SIG-M5 treated with dmso at 0.1 percent for 504 hours (cell line): ENCODE measurements around the gene FAM120AOS.

Source experiments
- DNase-seq: peaks from one replicate; lab custom pipeline; 2025; ENCODE audit not compliant: unreplicated experiment; lab: John Stamatoyannopoulos, UW

FAM120AOS gene

GRCh38 chr9:93453047-93453914 is at the start of gene FAM120AOS:
Gene FAM120AOS (minus strand): TSS chr9:93453581. CDS start chr9:93452709, 872 bp downstream.
- DNase-seq, result peak; percentile 96

DNA sequence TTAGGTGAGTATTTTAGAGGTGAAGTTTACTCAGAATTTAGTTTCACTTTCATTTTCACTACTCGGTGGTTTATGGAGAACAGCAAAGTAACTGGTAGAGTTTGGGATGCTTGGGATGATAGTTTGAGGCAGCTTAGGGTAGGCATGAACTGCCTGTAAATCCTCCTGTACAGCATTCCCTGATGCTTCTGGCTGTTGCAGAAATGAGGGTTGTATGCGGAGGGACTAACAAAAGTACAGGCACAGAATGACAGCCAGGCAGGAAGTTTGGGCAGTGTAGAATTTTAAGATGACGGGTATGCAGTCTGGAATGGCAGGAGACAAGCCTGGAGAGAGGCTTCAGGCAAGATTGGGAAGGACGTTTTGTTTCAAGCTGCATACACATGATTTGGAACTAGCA is 48.0 kb upstream of the FAM120AOS start:
- no peak for DNase-seq

- DNase-seq, result no peak
Measured at GRCh38 chr9:93500571-93501298, 47.4 kb upstream of the FAM120AOS start.

GRCh38 chr9:93496285-93496684 is 42.9 kb upstream of the FAM120AOS start:
- DNase-seq, result no peak

- no peak for DNase-seq
Measured at GRCh38 chr9:93493949-93494348, 40.6 kb upstream of the FAM120AOS start.

DNA sequence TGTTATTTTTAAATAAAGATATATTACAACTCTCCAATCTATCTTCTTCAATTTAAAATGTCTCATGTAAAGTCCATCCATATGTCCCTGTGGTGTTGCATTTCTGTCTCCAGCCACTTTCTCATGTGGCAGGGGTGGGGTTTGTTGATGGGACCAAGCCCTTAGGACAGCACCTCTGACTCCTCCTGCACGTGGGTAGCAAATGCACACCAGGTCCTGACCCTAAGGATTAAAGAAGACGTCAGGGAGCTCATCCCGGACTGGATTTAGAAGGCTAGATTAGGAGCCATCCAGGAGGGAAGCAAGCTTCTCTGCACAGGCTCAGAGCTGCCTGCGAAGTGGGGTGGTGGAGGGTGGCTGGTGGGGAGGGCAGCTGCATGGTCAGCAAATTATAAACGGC is 38.9 kb upstream of the FAM120AOS start:
- DNase-seq, result no peak

DNA sequence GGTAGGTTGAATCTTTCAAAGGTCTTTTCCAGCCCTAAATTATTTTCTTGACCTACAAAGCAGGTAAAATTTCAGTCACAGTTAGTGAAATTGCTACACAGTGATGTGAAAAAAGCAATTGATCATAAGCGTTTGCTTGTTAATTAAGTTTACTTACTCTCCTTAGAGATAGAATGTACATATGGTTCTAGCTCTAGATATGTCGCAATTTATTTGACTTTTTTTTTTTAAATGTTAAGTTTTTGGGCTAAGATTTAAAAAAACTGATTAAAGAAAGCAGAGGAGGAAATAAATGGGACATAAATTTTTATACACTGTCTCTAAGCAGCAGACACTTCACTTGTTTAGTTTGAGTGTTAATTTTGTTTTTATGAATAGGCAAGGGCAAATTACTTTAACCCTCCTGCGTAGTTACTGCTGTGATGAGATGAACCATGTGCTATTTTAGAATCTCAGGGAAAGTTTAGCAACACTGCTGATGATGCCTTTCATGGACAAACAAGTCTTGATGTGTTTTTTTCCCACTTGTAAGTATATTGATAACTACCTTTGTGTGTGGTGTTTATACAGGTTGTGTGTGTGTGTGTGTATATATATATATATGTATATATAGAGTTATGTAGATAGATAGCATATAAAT is 38.3 kb upstream of the FAM120AOS start:
- DNase-seq, result no peak

DNA sequence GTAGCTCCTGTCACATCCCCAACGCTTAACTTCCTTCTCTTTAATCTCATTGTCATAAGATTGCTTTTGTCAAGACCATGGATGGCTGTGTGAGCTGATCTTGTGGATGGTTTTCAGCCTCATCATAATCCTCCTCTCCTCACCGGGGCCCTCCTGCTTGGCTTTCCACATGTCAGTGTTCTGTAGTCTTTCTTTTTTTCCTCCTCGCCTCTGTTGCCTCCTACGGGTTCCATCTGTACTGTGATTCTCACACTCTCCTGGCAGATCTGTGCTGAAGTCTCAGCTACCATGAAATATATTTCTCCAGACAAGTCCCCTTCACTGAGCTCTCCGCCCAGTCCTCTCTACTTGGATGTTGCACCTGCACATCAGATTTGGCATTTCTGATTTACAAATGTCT is 34.9 kb upstream of the FAM120AOS start:
- no peak for DNase-seq

DNA sequence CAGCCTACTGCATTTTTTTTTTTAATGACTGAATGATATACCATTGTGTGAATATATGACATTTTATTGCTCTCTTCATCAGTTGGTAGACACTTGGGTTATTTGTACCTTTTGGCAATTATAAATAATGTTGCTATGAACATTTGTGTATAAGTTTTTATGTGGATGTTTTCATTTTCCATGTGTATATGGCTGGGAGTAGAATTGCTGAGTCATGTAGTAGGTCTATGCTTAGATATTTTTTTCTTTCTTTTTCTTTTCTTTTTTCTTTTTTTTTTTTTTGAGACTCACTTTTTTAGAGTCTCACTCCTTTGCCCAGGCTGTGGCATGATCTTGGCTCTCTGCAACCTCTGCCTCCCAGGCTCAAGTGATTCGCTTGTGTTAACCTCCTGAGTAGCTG is 32.9 kb upstream of the FAM120AOS start:
- DNase-seq, result no peak

DNA sequence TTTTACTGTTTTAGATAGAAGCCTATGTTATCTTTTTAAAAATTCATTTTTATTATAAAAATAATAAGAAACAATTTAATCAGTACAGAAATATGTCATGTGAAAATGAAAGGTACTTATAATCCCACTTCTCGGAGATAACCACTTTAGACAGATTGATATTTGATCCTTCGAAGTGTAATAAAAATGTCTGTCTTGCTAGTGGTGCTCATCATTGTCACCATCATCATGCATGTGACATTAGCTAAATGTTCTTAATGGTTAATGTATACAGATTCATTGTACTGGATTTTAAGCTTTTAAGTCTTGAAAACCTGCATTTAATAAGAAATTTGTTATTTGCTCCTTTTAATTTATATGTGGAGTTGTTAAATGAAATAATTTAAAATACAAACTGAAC is 30.1 kb upstream of the FAM120AOS start:
- DNase-seq, result no peak

- no peak for DNase-seq
Measured at GRCh38 chr9:93480728-93481324, 27.4 kb upstream of the FAM120AOS start.

- DNase-seq, result no peak
Measured at GRCh38 chr9:93480262-93480661, 26.9 kb upstream of the FAM120AOS start.

DNA sequence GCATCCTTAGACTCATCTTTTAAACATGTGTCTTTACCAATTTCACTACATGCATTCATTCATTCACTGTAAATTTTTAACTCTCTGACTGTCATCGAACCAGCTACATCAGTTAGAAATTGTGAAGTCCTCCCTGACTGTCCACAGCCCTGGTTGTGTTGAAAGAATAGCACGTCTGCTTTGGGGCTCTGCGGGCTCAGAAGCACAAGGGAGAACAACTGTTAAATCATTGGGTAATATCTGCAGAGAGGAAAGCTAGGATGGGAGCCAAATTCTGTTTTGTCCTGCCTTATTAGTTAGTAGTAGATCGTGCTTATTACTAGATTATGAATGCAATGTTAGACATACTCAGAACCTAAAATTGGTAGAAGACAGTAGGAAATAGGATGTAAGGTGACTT is 26.3 kb upstream of the FAM120AOS start:
- DNase-seq, result no peak

- DNase-seq, result no peak
Measured at GRCh38 chr9:93477397-93477796, 24.0 kb upstream of the FAM120AOS start.

- DNase-seq, result no peak
Measured at GRCh38 chr9:93476924-93477323, 23.5 kb upstream of the FAM120AOS start.

GRCh38 chr9:93475856-93476255 is 22.5 kb upstream of the FAM120AOS start:
- DNase-seq, result no peak

GRCh38 chr9:93475108-93475507 is 21.7 kb upstream of the FAM120AOS start:
- DNase-seq, result no peak

DNA sequence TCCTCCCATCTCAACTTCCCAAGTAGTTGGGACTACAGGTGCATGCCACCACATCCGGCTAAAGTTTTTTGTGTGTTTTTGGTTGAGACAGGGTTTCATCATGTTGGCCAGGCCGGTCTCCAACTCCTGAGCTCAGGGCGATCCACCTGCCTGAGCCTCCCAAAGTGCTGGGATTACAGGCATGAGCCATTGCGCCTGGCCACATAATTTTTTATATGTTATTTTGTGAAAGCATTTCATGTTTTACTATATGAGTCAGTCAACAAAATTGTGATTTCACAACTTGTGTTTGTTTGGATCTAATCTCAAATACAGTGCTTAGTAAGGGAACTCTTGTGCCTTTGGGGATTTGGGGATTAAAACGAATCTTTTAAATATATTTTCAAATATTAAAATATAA is 20.0 kb upstream of the FAM120AOS start:
- no peak for DNase-seq

DNA sequence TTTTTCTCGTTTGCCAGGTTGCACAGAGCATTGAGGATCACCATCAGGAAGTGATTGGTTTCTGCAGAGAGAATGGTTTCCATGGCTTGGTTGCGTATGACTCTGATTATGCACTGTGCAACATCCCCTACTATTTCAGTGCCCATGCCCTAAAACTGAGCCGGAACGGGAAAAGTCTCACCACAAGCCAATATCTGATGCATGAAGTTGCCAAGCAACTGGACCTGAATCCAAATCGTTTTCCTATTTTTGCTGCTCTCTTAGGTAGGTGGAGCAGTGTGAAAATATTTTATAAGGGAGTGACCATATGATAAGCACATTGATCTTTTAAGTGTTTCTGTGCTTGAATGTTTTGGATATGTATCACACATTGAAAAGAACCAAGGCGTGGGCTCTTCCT is 17.7 kb upstream of the FAM120AOS start:
- DNase-seq, result peak; percentile 3

GRCh38 chr9:93470391-93470790 is 17.0 kb upstream of the FAM120AOS start:
- DNase-seq, result no peak

DNA sequence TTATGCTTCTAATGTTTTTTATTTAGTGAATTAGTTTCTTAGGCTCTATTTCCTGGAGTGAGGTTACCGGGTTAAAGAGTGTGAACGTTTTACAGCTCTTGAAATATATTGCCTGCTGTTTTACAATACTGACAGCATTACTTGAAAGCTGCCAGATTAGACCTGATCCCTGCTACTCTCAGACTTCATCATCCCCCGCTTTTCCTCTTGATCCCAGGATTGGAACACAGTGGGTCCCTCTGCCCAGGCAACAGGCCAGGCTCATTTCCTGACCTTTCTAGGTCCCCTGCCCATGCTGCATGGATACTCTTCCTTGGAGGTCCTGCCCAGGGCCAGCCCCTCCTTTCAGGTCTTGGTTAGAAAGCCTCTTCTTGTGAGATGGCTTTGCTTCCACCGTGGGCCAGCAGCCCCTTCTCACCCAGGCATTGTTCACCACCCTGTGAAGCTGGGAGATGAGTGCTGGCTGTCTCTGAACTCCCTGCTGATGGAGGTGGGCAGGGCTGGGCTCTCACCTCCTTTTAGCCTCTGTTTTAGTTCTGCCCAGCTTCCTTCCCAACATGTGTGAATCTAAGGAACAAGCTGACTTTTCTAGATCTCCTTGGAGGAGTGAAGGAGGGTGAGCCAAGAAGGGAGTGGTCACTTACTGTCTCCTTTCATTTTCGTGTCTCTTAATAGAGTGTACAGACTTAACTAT is 15.5 kb upstream of the FAM120AOS start:
- no peak for DNase-seq
